Measurements from ENCODE around the gene POGZ.

Gene POGZ

GRCh38 chr1:151475175-151475574 is 15.9 kb upstream of the POGZ start:
- no peak for TF ChIP-seq CTCF (IDR thresholded peaks at IDR 0.05)
- Histone ChIP-seq H3K4me1 (no peaks in the 10 kb centered on the region), H3K79me2 (no peaks in the 10 kb centered on the region), H3K4me2 (ENCODE audit: low read length) (no peak overlapping the region), H3K9ac (no peak overlapping the region), H3K9me3 (ENCODE audit: control insufficient read depth, low read length) (no peaks in the 10 kb centered on the region), H3K27me3 (ENCODE audit: control insufficient read depth, insufficient read depth, low read length) (no peaks in the 10 kb centered on the region), H3K36me3 (ENCODE audit: control insufficient read depth, insufficient read depth, low read length) (no peaks in the 10 kb centered on the region), H3K27ac (no peak overlapping the region), H3K4me3 (ENCODE audit: low read depth, low read length) (no peak overlapping the region), H2AFZ (peak overlapping the region; percentile 20)

- H2AFZ ChIP-seq = peak overlapping the region; percentile 20
- no peak for TF ChIP-seq CTCF (IDR thresholded peaks at IDR 0.05)
- no peaks in the 10 kb centered on the region for H3K27me3 ChIP-seq (ENCODE audit: control insufficient read depth, insufficient read depth, low read length)
- no peak overlapping the region for H3K9ac ChIP-seq
- H3K4me3 ChIP-seq (ENCODE audit: low read depth, low read length) = no peak overlapping the region
- H3K4me2 ChIP-seq (ENCODE audit: low read length) = no peak overlapping the region
- H3K27ac ChIP-seq = no peak overlapping the region
- H3K79me2 ChIP-seq = no peaks in the 10 kb centered on the region
- no peaks in the 10 kb centered on the region for H3K36me3 ChIP-seq (ENCODE audit: control insufficient read depth, insufficient read depth, low read length)
- no peaks in the 10 kb centered on the region for H3K4me1 ChIP-seq
- H3K9me3 ChIP-seq (ENCODE audit: control insufficient read depth, low read length) = no peaks in the 10 kb centered on the region
These were observed 15.5 kb upstream of the POGZ start for GRCh38 chr1:151474745-151475144.

GRCh38 chr1:151472856-151473731 is 13.8 kb upstream of the POGZ start:
- Histone ChIP-seq H3K27me3 (ENCODE audit: control insufficient read depth, insufficient read depth, low read length) (no peaks in the 10 kb centered on the region), H3K36me3 (ENCODE audit: control insufficient read depth, insufficient read depth, low read length) (no peaks in the 10 kb centered on the region), H2AFZ (peak overlapping the region; percentile 91), H3K4me2 (ENCODE audit: low read length) (peak overlapping the region; percentile 69), H3K9ac (no peak overlapping the region), H3K9me3 (ENCODE audit: control insufficient read depth, low read length) (no peaks in the 10 kb centered on the region), H3K27ac (peak overlapping the region; percentile 37), H3K4me3 (ENCODE audit: low read depth, low read length) (peak overlapping the region; percentile 55), H3K4me1 (no peaks in the 10 kb centered on the region), H3K79me2 (no peaks in the 10 kb centered on the region)
- TF ChIP-seq CTCF (IDR thresholded peaks at IDR 0.05) = no peak

- H3K36me3 ChIP-seq (ENCODE audit: control insufficient read depth, insufficient read depth, low read length) = no peaks in the 10 kb centered on the region
- TF ChIP-seq CTCF (IDR thresholded peaks at IDR 0.05) = no peak
- no peaks in the 10 kb centered on the region for H3K9me3 ChIP-seq (ENCODE audit: control insufficient read depth, low read length)
These were observed 5.7 kb upstream of the POGZ start for GRCh38 chr1:151465026-151465425.

GRCh38 chr1:151461694-151462093 is 2.4 kb upstream of the POGZ start:
- Histone ChIP-seq H3K27me3 (ENCODE audit: control insufficient read depth, insufficient read depth, low read length) (no peaks in the 10 kb centered on the region), H3K4me1 (peaks cover 4% of the 10 kb centered on the region), H3K9me3 (ENCODE audit: control insufficient read depth, low read length) (no peaks in the 10 kb centered on the region), H3K36me3 (ENCODE audit: control insufficient read depth, insufficient read depth, low read length) (no peaks in the 10 kb centered on the region), H2AFZ (no peak overlapping the region), H3K4me2 (ENCODE audit: low read length) (no peak overlapping the region), H3K79me2 (no peaks in the 10 kb centered on the region), H3K27ac (no peak overlapping the region), H3K4me3 (ENCODE audit: low read depth, low read length) (no peak overlapping the region), H3K9ac (no peak overlapping the region)
- TF ChIP-seq CTCF (IDR thresholded peaks at IDR 0.05) = no peak

More at GRCh38 chr1:151465026-151465425, 5.7 kb upstream of the POGZ start:
- no peak overlapping the region for H2AFZ ChIP-seq
- H3K27me3 ChIP-seq (ENCODE audit: control insufficient read depth, insufficient read depth, low read length) = no peaks in the 10 kb centered on the region
- H3K9ac ChIP-seq = no peak overlapping the region
- H3K4me2 ChIP-seq (ENCODE audit: low read length) = no peak overlapping the region
- H3K79me2 ChIP-seq = no peaks in the 10 kb centered on the region
- no peak overlapping the region for H3K4me3 ChIP-seq (ENCODE audit: low read depth, low read length)
- H3K27ac ChIP-seq = no peak overlapping the region
- H3K4me1 ChIP-seq = no peaks in the 10 kb centered on the region

Data from parathyroid adenoma (tissue), 2 donors.